GM12891 (cell line): ENCODE measurements around the gene PCBP3.

Experiments
- PAX5 ChIP-seq: IDR thresholded peaks from 2 replicates; pipeline ENCODE4 v1.6.1; 2011; ENCODE audit warnings: low read length, moderate library complexity, mild to moderate bottlenecking; ENCODE audit not compliant: insufficient read depth, severe bottlenecking
- POLR2A ChIP-seq: IDR thresholded peaks from 2 replicates; pipeline ENCODE4 v1.6.1; 2011; ENCODE audit warnings: low read depth, low read length, control low read depth
- POLR2AphosphoS5 ChIP-seq: IDR thresholded peaks from 2 replicates; pipeline ENCODE4 v1.6.1; 2011; ENCODE audit warnings: low read depth, low read length, control low read depth
- SPI1 ChIP-seq: IDR thresholded peaks from 2 replicates; pipeline ENCODE4 v1.6.1; 2011; ENCODE audit warnings: low read depth, low read length, control low read depth
- TAF1 ChIP-seq: IDR thresholded peaks from 2 replicates; pipeline ENCODE4 v1.6.1; 2011; ENCODE audit warnings: low read depth, low read length, control low read depth

- TF ChIP-seq POLR2A = no peak
- TF ChIP-seq POLR2AphosphoS5 = no peak
- TF ChIP-seq TAF1 = no peak
- no peak for TF ChIP-seq SPI1
- TF ChIP-seq PAX5 = no peak
Measured at GRCh38 chr21:45618287-45618686, 25.2 kb upstream of the PCBP3 start.
